Neural cell (in vitro differentiated cells): ENCODE results near the gene C10orf143.

Experiments used
- EP300 ChIP-seq: fragments of 450-650 bp; conservative IDR thresholded peaks from 2 replicates; pipeline ENCODE4 v1.6.1; 2014; ENCODE audit warnings: antibody characterized with exemption, mild to moderate bottlenecking, moderate library complexity; ENCODE audit not compliant: poor library complexity, severe bottlenecking
- EZH2 ChIP-seq: fragments of 200-600, 300-800 bp; shearing (Covaris generic), sonication (generic); IDR thresholded peaks from 2 replicates; pipeline ENCODE4 v1.6.1; 2014; ENCODE audit warnings: antibody characterized with exemption, low read length, borderline replicate concordance, mild to moderate bottlenecking; ENCODE audit not compliant: insufficient read depth, poor library complexity, severe bottlenecking
- MXI1 ChIP-seq: fragments of 450-650 bp; conservative IDR thresholded peaks from 2 replicates; pipeline ENCODE4 v1.6.1; 2014; ENCODE audit warnings: antibody characterized with exemption, mild to moderate bottlenecking; ENCODE audit not compliant: poor library complexity, severe bottlenecking
- POLR2AphosphoS5 ChIP-seq: IDR thresholded peaks from 2 replicates; pipeline ENCODE4 v1.6.1; 2012
- RAD21 ChIP-seq: fragments of 450-650 bp; conservative IDR thresholded peaks from 2 replicates; pipeline ENCODE4 v1.6.1; 2014; ENCODE audit warnings: antibody characterized with exemption, mild to moderate bottlenecking, moderate library complexity
- SMC3 ChIP-seq: fragments of 450-650 bp; conservative IDR thresholded peaks from 2 replicates; pipeline ENCODE4 v1.6.1; 2014; ENCODE audit warnings: antibody characterized with exemption, mild to moderate bottlenecking, moderate library complexity; ENCODE audit not compliant: poor library complexity
- TAF1 ChIP-seq: IDR thresholded peaks from 2 replicates; pipeline ENCODE4 v1.6.1; 2012; ENCODE audit warnings: low read depth
- TF ChIP-seq, protein P1 (sequence below): fragments of 450-650 bp; IDR thresholded peaks from 2 replicates; pipeline ENCODE4 v1.5.1; 2014; ENCODE audit warnings: antibody characterized with exemption, mild to moderate bottlenecking, moderate library complexity; ENCODE audit not compliant: poor library complexity, severe bottlenecking
- TF ChIP-seq, protein P2 (sequence below): IDR thresholded peaks from 2 replicates; pipeline ENCODE4 v1.6.1; 2012; ENCODE audit warnings: borderline replicate concordance

GRCh38 chr10:130020651-130021382 is 89.8 kb downstream of the C10orf143 start:
- TF ChIP-seq, protein P1, sequence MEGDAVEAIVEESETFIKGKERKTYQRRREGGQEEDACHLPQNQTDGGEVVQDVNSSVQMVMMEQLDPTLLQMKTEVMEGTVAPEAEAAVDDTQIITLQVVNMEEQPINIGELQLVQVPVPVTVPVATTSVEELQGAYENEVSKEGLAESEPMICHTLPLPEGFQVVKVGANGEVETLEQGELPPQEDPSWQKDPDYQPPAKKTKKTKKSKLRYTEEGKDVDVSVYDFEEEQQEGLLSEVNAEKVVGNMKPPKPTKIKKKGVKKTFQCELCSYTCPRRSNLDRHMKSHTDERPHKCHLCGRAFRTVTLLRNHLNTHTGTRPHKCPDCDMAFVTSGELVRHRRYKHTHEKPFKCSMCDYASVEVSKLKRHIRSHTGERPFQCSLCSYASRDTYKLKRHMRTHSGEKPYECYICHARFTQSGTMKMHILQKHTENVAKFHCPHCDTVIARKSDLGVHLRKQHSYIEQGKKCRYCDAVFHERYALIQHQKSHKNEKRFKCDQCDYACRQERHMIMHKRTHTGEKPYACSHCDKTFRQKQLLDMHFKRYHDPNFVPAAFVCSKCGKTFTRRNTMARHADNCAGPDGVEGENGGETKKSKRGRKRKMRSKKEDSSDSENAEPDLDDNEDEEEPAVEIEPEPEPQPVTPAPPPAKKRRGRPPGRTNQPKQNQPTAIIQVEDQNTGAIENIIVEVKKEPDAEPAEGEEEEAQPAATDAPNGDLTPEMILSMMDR: no peak
- TF ChIP-seq, protein P2, sequence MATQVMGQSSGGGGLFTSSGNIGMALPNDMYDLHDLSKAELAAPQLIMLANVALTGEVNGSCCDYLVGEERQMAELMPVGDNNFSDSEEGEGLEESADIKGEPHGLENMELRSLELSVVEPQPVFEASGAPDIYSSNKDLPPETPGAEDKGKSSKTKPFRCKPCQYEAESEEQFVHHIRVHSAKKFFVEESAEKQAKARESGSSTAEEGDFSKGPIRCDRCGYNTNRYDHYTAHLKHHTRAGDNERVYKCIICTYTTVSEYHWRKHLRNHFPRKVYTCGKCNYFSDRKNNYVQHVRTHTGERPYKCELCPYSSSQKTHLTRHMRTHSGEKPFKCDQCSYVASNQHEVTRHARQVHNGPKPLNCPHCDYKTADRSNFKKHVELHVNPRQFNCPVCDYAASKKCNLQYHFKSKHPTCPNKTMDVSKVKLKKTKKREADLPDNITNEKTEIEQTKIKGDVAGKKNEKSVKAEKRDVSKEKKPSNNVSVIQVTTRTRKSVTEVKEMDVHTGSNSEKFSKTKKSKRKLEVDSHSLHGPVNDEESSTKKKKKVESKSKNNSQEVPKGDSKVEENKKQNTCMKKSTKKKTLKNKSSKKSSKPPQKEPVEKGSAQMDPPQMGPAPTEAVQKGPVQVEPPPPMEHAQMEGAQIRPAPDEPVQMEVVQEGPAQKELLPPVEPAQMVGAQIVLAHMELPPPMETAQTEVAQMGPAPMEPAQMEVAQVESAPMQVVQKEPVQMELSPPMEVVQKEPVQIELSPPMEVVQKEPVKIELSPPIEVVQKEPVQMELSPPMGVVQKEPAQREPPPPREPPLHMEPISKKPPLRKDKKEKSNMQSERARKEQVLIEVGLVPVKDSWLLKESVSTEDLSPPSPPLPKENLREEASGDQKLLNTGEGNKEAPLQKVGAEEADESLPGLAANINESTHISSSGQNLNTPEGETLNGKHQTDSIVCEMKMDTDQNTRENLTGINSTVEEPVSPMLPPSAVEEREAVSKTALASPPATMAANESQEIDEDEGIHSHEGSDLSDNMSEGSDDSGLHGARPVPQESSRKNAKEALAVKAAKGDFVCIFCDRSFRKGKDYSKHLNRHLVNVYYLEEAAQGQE: no peak
- TF ChIP-seq POLR2AphosphoS5 (no peak), RAD21 (no peak), EZH2 (no peak), TAF1 (no peak), EP300 (no peak), MXI1 (no peak), SMC3 (no peak)
